CD4-positive, alpha-beta T cell treated with Interleukin-10 for 1 hour (primary cell): ENCODE results near the gene NUDT8.
A peak's percentile ranks its signal among the peaks of the same experiment; 100 is the strongest.
"Not testable (repeated sequence)": the region's sequence is repeated elsewhere in the genome, so short reads cannot be mapped to it uniquely, and the experiment has no call there.

ENCODE experiments used
- DNase-seq: peaks from one replicate; pipeline ENCODE4 v3.0.0-alpha.2; 2020

Gene NUDT8

DNA sequence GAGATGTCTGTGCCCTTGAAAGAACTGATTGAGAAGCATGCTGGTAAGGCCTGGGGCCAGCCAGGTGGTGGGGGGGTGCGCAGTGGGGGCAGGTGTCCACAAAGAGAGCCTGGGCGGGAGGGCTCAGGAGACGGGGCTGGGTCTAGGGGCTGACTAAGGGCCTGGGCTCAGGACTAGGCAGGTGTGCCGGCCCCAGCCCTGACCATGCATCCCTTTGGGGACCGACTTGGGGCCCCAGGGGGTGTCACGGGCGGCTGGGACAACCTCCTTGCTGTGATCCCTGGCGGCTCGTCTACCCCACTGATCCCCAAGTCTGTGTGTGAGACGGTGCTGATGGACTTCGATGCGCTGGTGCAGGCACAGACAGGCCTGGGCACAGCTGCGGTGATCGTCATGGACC lies 18.6 kb downstream of the NUDT8 start:
- no peak for DNase-seq

DNA sequence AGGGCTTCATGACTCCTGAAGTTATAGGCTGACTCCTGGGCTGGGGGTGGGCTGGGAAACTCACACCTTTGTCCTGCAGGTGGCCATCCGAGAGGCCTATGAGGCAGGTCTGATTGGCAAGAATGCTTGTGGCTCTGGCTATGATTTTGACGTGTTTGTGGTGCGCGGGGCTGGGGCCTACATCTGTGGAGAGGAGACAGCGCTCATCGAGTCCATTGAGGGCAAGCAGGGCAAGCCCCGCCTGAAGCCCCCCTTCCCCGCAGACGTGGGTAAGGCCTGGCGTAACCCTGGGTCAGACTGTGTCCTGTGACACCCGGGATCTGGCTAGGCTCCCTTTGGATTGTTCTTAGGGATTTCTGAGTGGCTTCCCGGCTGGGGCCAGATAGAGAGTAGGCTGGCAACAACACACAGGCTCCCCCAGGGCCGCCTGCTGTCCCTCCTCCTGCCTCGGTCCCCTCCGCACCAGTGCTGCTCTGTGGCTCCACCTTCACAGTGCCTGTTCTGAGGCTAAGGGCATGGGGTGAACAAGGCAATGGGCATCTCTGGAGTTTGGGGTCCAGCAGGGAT lies 19.4 kb downstream of the NUDT8 start:
- no peak for DNase-seq

DNA sequence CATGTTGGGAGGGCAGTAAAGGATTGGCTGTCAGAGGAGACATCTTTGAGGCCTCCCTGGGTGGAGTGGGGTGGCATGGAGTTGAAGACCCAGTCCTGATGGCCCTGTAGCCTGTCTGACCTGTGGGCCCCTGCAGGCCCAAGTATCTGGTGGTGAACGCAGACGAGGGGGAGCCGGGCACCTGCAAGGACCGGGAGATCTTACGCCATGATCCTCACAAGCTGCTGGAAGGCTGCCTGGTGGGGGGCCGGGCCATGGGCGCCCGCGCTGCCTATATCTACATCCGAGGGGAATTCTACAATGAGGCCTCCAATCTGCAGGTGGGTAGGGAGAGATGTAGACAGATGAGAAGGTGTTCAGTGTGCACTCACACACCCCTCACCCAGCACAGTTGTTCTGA lies 20.4 kb downstream of the NUDT8 start:
- no peak for DNase-seq

DNA sequence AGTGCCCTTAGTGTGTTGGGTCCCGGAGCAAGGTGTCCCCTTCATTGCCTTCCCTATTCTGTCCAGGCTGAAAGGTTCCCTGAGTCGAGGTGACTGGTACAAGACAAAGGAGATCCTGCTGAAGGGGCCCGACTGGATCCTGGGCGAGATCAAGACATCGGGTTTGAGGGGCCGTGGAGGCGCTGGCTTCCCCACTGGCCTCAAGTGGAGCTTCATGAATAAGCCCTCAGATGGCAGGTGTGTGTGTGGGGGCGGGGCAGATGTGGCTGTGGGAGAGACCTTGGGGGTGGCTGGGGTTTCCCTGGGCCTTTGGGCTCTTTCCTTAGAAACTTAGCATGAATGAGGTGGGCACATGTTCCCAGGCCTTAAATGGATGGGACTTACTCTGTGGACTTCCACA lies 21.3 kb downstream of the NUDT8 start:
- no peak for DNase-seq

DNA sequence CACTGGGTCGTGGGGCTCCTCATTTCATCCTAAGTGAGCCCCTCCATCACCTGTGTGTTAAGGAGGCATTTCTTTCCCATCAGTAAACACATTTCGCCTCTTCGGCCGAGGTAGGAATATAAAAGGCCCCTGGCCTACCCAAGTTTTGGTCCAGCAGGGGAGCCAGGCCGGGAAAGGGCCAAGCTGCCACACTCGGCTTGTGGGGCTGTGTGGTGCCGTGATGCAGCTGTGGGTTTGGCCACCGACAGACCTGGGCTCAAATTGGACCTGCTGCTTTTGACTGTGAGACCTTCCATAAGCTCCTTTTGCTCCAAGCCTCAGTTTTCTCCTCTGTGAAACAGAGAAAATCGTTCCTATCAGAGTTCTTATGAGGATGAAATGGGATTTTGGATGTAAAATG lies 22.2 kb downstream of the NUDT8 start:
- no peak for DNase-seq

DNA sequence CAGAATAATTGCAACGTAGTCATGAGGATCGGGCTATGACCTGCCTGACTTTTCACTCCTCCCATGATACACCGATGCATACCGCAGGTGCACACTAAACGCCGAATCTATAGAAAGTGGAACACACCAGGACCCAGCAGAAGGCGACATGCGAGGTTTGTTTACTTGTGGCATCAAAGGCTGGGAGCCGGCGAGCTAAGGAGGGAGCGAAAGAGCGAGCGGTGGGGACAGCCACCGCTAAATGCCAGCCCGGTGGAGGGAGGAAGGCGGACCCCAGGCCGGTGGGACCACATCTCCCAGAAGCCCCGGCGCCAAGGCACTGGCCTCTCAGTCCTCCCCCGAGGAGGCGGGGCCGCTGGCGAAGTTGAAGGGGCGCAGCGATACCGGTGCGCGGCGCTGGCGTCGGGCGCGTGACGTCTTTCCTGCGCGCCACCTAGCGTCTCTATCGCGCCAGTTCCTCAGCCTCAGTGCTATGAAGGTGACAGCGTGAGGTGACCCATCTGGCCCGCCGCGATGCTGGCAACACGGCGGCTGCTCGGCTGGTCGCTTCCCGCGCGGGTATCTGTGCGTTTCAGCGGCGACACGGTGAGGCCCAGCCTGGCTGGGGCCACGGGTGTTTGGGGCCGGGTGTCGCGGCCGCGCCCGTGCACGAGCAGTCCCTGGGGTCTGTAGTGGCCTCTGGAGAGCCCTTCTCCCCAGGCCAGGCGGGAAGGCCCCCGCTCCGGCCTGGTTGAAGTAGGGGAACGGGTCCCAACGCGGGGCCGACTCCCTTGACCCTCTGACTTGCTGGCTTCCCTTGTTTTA lies 23.0 kb downstream of the NUDT8 start, which contains the start of gene NDUFV1:
NDUFV1 (plus strand) TSS at position 445 of the 804 bp plus-strand sequence; CDS start at position 514, 69 bp downstream.
- peak; percentile 96 for DNase-seq

DNA sequence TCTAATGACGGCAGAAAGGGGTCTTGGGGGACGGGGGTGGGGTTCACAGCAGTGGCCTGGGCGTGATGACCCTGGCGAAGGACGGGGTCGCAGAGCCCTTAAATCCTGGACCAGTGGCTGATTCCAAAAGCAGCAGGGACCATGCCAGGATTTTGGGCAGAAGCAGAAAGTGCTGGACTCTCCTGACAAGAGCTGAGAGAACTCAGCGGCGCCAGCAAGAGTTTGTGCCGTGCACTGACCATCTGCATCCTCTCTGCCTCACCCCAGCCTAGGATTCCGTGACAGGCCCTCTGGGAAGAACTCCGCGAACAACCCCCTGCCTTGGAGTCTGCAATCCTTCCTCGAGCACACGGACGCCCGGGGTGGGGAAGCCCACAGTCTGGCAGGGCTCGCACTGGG lies 23.6 kb downstream of the NUDT8 start:
- DNase-seq: no peak

DNA sequence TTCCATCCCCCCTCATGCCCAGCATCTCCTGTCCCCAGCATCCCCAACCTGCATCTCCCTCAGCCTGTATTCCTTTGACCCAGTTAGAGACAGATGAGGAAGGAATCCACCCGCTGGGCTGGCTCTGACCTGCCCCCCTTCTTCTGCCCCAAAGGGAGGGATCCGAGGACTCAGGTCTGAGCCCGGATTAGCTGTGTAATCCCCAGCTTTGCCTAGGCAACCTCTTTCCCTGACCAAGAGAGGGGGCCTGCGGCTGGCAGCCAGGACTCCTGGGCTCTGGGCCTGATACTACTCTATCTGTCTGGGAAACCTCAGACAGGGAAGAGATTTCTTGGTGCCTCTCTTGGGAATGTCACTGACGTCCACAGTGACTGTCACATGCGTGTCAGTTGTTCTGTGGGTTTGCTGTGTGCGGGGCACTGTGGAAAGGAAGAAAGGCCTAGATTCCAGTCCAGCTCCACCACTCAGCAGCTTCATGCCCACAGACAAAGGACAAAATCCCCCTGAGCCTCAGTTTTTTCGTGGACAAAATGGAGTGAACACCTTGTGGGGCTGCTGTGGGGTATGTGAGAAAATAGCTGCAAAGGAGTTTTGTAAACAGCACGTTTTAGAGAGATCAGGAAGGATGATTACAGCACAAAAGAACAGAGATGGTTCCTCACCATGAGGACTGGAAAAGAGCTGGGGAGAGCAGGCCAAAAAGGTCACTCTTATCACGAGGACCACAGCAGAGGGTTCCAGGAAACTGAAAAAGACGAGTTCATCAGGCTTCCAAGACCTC lies 24.3 kb downstream of the NUDT8 start:
- no peak for DNase-seq

DNA sequence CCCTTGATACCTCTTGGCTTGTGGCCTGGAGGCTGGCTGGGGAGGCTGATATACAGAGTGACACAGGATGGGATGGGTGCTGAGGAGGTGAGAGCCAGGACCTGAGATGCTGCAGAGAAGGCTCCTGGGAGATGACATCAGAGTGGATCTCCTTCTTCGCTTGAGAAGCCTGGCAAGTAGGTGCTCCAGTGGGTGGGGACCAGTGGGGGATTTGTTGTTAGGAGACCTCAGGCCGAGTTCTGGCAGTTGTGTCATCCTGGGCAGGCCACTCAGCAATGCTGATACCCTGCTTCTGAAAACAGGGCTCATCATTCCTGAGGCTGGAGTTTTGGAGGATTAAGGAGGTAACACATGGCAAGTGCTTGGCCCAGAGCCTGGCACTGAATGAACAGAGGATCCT lies 24.9 kb downstream of the NUDT8 start:
- no peak for DNase-seq

DNA sequence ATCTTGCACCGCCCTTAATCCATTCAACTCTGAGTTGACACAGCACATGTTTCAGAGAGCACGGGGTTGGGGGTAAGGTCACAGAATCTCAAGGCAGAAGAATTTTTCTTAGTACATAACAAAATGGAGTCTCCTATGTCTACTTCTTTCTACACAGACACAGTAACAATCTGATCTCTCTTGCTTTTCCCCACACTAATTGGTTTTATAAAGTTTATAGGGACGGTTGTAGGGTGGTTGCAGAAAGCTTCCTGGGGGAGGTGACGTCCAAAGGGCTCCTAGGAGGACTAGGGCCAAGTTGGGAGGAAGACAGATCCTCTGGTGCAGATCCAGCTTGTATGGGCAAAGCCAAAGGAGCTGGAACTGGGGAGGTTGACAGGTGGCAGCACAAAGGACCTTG lies 25.6 kb downstream of the NUDT8 start:
- DNase-seq: not testable (repeated sequence)

DNA sequence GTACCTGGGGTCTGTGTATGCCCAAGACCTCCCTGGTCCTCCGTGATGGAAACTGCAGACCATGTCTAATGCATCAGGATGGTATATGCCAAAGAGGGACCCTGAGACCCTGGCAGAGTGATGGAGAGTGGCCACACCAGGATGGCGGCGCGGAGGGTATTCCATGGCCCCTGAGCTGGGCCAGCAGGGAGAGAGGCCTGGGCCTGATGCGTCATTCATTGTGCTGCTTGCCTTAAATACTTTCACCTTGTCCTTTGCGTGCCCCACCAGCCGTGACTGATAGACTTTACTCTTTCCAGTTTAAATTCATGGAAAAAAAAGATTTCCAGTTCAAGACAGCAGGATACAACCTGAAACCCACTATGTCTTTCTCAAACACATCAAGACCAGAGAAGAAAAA lies 28.6 kb downstream of the NUDT8 start:
- no peak for DNase-seq

DNA sequence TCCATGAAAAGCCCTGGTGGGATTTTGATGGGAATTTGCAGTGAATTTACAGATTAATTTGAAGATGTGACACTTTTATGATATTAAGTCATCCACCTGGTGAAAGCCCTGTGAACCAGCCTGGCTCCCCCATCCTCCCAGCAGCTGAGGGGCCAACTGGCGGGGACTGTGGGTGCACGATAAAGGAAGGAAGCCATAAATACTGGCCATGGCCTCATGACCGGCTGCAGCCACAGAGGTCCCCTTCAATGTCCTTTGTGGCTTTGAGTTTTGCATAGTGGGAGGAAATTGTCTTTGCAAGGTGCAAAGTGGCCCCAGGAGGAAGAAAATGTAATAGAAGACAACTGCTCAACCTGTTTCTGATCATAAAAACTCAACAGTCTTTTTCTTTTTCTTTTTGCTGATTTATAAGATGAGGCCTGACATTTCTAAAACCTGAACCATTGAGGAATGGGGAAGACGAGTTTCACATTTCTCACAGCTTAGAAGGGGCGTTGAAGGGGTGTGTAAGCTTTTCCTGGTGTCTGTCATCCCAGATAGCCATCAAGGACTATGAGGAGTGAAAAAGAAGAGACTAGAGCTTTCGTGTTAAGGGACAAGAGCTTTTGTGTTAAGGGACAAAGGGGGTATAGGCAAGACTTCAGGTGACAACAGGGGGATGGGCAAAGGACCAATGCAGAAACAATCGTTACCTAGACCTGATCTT lies 29.3 kb downstream of the NUDT8 start:
- no peak for DNase-seq

DNA sequence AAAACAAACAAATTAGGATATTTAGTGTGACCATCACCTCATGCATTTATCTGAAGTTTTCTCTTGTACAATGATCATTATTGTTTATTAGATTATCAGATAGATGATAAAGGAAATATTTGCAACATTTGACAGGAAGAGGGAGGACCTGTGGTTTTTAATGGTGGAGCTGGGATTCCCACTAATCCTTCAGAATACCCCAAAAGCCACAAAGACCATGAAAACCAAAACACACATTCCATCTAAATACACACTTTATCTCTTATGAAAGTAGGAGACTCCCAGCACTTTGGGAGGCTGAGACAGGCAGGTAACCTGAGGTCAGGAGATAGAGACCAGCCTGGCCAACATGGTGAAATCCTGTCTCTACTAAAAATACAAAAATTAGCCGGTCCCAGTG lies 30.6 kb downstream of the NUDT8 start:
- no peak for DNase-seq

DNA sequence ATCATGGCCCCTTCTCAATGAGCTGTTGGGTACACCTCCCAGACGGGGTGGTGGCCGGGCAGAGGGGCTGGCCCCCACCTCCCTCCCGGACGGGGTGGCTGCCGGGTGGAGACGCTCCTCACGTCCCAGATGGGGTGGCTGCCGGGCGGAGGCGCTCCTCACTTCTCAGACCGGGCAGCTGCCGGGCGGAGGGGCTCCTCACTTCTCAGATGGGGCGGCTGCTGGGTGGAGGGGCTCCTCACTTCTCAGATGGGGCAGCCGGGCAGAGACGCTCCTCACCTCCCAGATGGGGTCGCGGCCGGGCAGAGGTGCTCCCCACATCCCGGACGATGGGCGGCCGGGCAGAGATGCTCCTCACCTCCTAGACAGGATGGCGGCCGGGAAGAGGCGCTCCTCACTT lies 31.8 kb downstream of the NUDT8 start:
- DNase-seq: not testable (repeated sequence)

DNA sequence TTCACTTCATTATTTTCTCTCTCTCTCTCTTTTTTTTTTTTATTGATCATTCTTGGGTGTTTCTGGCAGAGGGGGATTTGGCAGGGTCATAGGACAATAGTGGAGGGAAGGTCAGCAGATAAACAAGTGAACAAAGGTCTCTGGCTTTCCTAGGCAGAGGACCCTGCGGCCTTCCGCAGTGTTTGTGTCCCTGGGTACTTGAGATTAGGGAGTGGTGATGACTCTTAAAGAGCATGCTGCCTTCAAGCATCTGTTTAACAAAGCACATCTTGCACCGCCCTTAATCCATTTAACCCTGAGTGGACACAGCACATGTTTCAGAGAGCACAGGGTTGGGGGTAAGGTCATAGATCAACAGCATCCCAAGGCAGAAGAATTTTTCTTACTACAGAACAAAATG lies 32.3 kb downstream of the NUDT8 start:
- DNase-seq: not testable (repeated sequence)

DNA sequence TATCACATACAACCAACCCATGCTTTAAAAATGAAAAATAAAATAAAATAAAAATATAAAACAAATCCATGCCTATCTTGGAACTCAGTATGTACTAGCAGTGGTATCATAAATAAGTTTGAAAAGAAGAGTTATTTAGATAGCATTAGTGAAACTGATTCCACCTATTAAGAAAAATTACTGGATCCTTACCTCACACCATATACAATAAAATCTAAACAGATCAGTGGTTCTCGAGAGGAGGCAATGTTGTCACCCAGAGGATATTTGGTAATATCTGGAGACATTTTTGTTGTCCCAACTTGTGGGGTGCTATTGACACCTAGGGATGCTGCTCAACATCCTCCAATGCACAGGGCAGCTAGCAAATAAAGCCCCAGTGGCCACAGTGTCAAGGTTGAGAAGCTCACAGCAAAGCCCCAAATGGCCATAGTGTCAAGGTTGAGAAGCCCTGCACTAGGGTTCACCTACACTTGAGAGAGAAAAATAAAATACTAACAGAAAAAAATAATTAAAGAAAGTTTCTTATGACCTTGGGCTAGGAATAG lies 32.9 kb downstream of the NUDT8 start:
- no peak for DNase-seq

DNA sequence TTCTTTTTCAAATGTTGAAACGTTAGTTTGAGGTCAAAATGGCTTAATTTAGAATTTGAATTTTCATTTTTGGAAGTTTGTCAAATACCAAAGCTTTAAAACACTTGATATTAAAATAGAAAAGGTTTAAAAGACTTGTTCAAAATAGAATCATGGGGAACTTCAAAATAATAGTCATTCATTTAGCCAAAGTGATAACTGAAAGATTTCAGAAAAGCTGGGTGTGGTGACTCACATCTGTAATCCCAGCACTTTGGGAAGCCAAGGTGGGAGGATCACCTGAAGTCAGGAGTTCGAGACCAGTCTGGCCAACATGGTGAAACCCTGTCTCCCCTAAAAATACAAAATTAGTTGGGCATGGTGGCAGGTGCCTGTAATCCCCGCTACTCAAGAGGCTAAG lies 35.3 kb downstream of the NUDT8 start:
- no peak for DNase-seq

DNA sequence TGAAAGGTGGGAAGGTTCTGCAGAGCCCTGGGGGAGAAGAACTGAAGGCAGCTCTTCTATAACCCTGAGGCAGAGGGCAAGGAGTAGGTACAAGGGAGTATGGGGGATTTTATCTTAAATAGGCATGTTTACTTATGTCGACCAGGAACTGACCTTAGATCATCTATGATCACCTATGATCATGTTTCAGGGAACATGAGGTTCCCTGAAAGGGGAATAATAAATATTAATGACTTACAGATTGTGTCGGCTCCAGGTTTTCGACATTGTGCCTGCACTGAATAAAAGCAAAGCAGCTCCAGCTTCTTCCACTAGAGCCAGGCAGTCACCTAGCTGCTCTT lies 36.2 kb downstream of the NUDT8 start:
- no peak for DNase-seq

DNA sequence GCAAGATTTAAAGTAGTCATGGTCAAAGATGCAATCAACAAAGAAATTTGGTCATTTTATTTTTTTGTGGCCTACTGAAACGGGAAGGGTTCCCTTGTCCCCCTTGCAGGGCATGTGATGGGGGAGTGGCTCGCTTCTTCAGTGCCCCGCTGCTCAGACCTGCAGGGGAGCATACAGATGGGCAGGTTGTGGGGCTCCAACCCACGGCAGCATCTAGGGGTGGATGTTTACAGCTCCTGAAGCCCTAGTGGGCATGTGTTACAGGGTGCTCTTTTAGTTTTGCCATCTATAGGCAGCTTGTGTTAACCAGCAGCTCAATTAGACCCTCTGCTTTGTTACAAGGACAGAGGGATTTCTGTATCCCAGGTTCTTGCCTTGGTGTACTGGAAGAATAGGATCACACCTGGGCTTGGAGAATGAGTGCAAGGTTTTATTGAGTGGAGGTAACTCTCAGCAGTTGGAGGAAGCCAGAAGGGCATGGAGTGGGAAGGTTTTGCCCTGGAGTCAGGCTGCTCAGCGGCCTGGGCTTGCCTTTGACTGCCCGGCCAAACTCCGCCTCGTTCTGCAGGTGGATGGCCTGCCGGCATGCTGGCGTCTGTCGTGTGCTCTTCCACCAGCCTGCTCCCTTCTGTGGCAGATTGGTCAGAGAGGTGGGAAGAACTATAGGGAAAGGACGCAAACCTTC lies 36.7 kb downstream of the NUDT8 start:
- no peak for DNase-seq

DNA sequence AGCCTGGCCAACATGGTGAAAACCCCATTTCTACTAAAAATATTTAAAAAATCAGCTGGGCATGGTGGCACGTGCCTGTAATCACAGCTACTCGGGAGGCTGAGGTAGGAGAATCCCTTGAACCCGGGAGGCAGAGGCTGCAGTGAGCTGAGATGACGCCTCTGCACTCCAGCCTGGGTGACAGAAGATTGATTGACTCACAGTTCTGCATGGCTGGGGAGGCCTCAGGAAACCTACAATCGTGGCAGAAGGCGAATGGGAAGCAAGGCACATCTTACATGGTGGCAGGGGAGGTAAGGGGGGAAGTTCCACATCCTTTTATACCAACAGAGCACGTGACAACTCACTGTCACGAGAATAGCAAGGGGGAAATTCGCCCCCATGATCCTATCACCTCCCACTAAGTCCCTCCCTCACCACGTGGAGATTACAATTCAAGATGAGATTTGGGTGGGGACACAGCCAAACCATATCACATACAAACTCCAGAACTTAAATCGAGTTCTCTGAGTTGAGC lies 40.8 kb downstream of the NUDT8 start:
- DNase-seq: not testable (repeated sequence)

DNA sequence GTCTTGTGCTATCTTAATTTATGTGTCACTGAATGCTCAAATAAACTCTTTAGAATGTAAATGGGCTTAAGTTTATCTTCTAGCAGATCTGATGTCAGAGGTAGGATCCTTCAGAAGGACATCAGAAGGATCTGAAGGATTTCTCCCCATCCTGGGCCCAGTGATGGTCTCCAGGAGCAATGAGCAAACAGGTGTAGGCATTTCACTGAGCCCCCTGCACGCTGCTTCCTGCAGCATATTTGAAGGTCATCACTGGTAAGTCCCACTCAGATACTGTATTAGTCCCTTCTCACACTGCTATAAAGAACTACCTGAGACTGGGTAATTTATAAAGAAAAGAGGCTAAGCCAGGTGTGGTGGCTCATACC lies 41.6 kb downstream of the NUDT8 start:
- no peak for DNase-seq

DNA sequence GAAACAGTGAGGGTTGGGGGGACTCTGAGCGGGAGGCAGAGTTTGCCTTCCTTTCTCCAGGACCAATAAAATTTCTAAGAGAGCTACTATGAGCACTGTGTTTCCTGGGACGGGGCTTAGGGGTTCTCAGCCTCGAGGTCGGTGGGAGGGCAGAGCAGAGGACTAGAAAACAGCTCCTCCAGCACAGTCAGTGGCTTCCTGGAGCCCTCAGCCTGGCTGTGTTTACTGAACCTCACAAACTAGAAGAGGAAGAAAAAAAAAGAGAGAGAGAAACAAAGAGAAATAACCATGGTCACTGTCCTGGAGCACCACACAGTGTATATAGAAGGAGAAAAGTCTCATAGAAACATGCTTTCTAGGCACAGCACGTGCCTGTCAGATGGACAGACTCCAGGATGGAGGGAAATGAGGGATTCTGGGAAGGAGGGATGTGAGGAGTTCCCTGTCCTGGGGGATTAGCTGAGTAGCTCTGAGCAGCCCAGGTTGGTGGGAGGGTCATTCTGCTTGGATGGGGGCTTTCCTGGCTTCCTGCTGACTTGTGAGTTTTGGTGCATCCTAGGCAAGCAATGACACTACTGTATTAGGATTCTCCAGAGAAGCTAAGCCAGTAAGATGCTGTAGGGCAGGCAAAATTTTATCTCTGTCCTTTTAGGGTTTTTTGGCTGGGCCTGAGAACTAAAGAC lies 43.0 kb downstream of the NUDT8 start:
- DNase-seq: no peak
